Measurements from ENCODE around the gene BRIP1. TPM values are rescaled to one million over a fixed set of nuclear protein-coding genes. Genes with fewer than 3 reads are reported as not detected.

Gene BRIP1
- total RNA-seq, 2 donors from 2014 or later: 1.3 to 3.9 TPM

GRCh38 chr17:61726977-61727376 is 136.4 kb downstream of the BRIP1 start:
- no peaks in the 10 kb centered on the region for H3K36me3 ChIP-seq
- intact Hi-C loops (cut with DNase I): no loop called here
- no peak for DNase-seq (ENCODE audit: low spot score)
- no peaks in the 10 kb centered on the region for H3K27me3 ChIP-seq (replicated peaks; ENCODE audit: insufficient read depth)
- H3K9me3 ChIP-seq: no peaks in the 10 kb centered on the region
- TF ChIP-seq POLR2AphosphoS5 (IDR thresholded peaks at IDR 0.05): no peak
- TF ChIP-seq POLR2A (IDR thresholded peaks at IDR 0.05): no peak
- TF ChIP-seq, protein P1, sequence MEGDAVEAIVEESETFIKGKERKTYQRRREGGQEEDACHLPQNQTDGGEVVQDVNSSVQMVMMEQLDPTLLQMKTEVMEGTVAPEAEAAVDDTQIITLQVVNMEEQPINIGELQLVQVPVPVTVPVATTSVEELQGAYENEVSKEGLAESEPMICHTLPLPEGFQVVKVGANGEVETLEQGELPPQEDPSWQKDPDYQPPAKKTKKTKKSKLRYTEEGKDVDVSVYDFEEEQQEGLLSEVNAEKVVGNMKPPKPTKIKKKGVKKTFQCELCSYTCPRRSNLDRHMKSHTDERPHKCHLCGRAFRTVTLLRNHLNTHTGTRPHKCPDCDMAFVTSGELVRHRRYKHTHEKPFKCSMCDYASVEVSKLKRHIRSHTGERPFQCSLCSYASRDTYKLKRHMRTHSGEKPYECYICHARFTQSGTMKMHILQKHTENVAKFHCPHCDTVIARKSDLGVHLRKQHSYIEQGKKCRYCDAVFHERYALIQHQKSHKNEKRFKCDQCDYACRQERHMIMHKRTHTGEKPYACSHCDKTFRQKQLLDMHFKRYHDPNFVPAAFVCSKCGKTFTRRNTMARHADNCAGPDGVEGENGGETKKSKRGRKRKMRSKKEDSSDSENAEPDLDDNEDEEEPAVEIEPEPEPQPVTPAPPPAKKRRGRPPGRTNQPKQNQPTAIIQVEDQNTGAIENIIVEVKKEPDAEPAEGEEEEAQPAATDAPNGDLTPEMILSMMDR (IDR thresholded peaks at IDR 0.05): no peak
- no peaks in the 10 kb centered on the region for H3K4me1 ChIP-seq (replicated peaks)
- no peak overlapping the region for H3K4me3 ChIP-seq
- WGBS: 95% methylated on average over 2 of the region's 2 CpGs
- H3K27ac ChIP-seq: no peak overlapping the region

DNA sequence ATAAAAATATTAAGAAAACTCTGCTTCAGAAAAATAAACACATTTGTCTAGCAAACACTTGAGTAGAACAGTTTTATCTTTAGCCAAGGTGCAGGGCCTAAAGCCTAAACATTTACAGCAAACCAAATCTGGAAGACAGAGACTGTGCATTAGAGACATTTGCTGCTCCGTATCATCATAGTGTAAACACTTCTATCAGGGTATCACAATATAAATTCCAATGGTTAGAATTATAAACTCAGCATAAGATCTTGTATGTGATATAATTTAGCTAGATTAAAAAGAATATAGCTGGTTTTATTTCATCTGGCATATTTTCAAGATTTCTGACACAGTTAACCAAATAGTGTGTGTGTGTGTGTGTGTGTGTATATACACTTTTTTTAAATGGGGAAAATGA is 138.6 kb downstream of the BRIP1 start:
- no peak overlapping the region for H3K27ac ChIP-seq
- intact Hi-C loops (cut with DNase I): no loop called here
- H3K27me3 ChIP-seq (replicated peaks; ENCODE audit: insufficient read depth): no peaks in the 10 kb centered on the region
- H3K4me1 ChIP-seq (replicated peaks): no peaks in the 10 kb centered on the region
- WGBS: 36% methylated on average over 1 of the region's 1 CpG
- no peak for DNase-seq (ENCODE audit: low spot score)
- no peaks in the 10 kb centered on the region for H3K9me3 ChIP-seq
- no peak overlapping the region for H3K4me3 ChIP-seq
- TF ChIP-seq, protein P1 (IDR thresholded peaks at IDR 0.05): no peak
- TF ChIP-seq POLR2A (IDR thresholded peaks at IDR 0.05) (no peak), POLR2AphosphoS5 (IDR thresholded peaks at IDR 0.05) (no peak)
- no peaks in the 10 kb centered on the region for H3K36me3 ChIP-seq

DNA sequence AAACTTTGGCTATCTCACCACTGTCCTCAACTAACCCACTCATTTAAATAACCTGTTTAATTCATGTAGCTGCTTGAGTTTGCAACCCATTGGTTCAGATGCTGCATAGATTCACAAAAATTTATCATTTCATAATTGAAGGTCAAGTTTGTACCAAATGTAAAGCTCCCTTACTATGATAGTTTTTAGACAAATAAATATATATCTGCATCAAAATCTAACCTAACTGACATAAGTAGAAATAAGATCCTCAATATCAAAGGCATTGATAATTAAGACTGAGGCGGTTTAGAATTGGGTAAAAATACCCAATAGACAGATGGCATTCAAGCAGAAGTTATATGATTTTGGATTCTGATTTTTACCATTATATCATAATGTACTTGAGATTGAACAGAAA is 139.4 kb downstream of the BRIP1 start:
- intact Hi-C loops (cut with DNase I): no loop called here
- Histone ChIP-seq H3K27ac (no peak overlapping the region), H3K36me3 (no peaks in the 10 kb centered on the region), H3K9me3 (no peaks in the 10 kb centered on the region), H3K4me3 (no peak overlapping the region), H3K27me3 (replicated peaks; ENCODE audit: insufficient read depth) (no peaks in the 10 kb centered on the region), H3K4me1 (replicated peaks) (no peaks in the 10 kb centered on the region)
- DNase-seq (ENCODE audit: low spot score): no peak
- WGBS: 100% methylated on average over 1 of the region's 1 CpG
- TF ChIP-seq, protein P1 (IDR thresholded peaks at IDR 0.05): no peak
- TF ChIP-seq POLR2A (IDR thresholded peaks at IDR 0.05): no peak
- no peak for TF ChIP-seq POLR2AphosphoS5 (IDR thresholded peaks at IDR 0.05)

GRCh38 chr17:61723183-61723582 is 140.1 kb downstream of the BRIP1 start:
- H3K4me3 ChIP-seq: no peak overlapping the region

GRCh38 chr17:61722398-61722797 is 140.9 kb downstream of the BRIP1 start:
- no peak overlapping the region for H3K27ac ChIP-seq
- H3K4me3 ChIP-seq: no peak overlapping the region
- TF ChIP-seq POLR2AphosphoS5 (IDR thresholded peaks at IDR 0.05) (no peak), POLR2A (IDR thresholded peaks at IDR 0.05) (no peak)
- TF ChIP-seq, protein P1 (IDR thresholded peaks at IDR 0.05): no peak
- intact Hi-C loops (cut with DNase I): no loop called here
- no peaks in the 10 kb centered on the region for H3K4me1 ChIP-seq (replicated peaks)
- DNase-seq (ENCODE audit: low spot score): no peak
- no peaks in the 10 kb centered on the region for H3K9me3 ChIP-seq
- no peaks in the 10 kb centered on the region for H3K36me3 ChIP-seq
- no peaks in the 10 kb centered on the region for H3K27me3 ChIP-seq (replicated peaks; ENCODE audit: insufficient read depth)
- WGBS: 97% methylated on average over 2 of the region's 2 CpGs

More at GRCh38 chr17:61723183-61723582, 140.1 kb downstream of the BRIP1 start:
- H3K9me3 ChIP-seq: no peaks in the 10 kb centered on the region
- TF ChIP-seq, protein P1 (IDR thresholded peaks at IDR 0.05): no peak
- TF ChIP-seq POLR2AphosphoS5 (IDR thresholded peaks at IDR 0.05) (no peak), POLR2A (IDR thresholded peaks at IDR 0.05) (no peak)
- no peaks in the 10 kb centered on the region for H3K36me3 ChIP-seq
- intact Hi-C loops (cut with DNase I): no loop called here
- DNase-seq (ENCODE audit: low spot score): no peak
- H3K4me1 ChIP-seq (replicated peaks): no peaks in the 10 kb centered on the region
- no peaks in the 10 kb centered on the region for H3K27me3 ChIP-seq (replicated peaks; ENCODE audit: insufficient read depth)
- no peak overlapping the region for H3K27ac ChIP-seq

All from prostate gland (tissue), 2 donors.